H1 (cell line): ENCODE results near the gene CAMKK2. TPM values are rescaled to one million over a fixed set of nuclear protein-coding genes. Genes with fewer than 3 reads are reported as not detected.

ENCODE experiments used
- CTCF ChIA-PET: fragments of 300-600 bp; sonication (Branson Sonifier 250); formaldehyde crosslinking; loops from one replicate; lab custom pipeline; 2021; ENCODE audit not compliant: partially characterized antibody; lab: Charles Lee
- POLR2A ChIA-PET: fragments of 300-600 bp; sonication (Branson Sonifier 250); formaldehyde crosslinking; loops from one replicate; lab custom pipeline; 2021; ENCODE audit warnings: inconsistent platforms; ENCODE audit not compliant: partially characterized antibody; lab: Charles Lee
- DNase-seq, 2 experiments: peaks; one replicate each; pipeline versions ENCODE4 v3.0.0 to v3.0.0-alpha.2; 2010 to 2022; ENCODE audit warnings: low spot score in 2 of 2, low read depth in 1 of 2, mixed read lengths in 1 of 2
- FAIRE-seq: peaks from 2 replicates; lab custom pipeline; 2011; peaks lifted over from hg19 to GRCh38; lab: Jason Lieb, UNC
- H2AFZ ChIP-seq: 2 replicates; pipeline ENCODE4 v1.8.1; 2012; ENCODE audit warnings: low read length, inconsistent platforms
- H2AK5ac ChIP-seq: 2 replicates; pipeline ENCODE4 v1.6.1; 2013; ENCODE audit warnings: low read depth, low read length
- H2BK120ac ChIP-seq: replicated peaks from 2 replicates; pipeline ENCODE3; 2013; ENCODE audit warnings: low read depth, low read length, inconsistent platforms
- H2BK12ac ChIP-seq: 2 replicates; pipeline ENCODE4 v1.6.1; 2013; ENCODE audit warnings: low read depth, low read length
- H2BK15ac ChIP-seq: 2 replicates; pipeline ENCODE4 v1.6.1; 2013; ENCODE audit warnings: low read length
- H2BK20ac ChIP-seq: 2 replicates; pipeline ENCODE4 v1.6.1; 2013; ENCODE audit warnings: low read length
- H2BK5ac ChIP-seq: 2 replicates; pipeline ENCODE4 v1.6.1; 2013; ENCODE audit warnings: low read depth, low read length
- H3K14ac ChIP-seq: 2 replicates; pipeline ENCODE4 v1.6.1; 2013; ENCODE audit warnings: inconsistent platforms; ENCODE audit not compliant: insufficient read length
- H3K18ac ChIP-seq: 2 replicates; pipeline ENCODE4 v1.6.1; 2013; ENCODE audit warnings: low read length; ENCODE audit errors: extremely low read depth
- H3K23ac ChIP-seq: 2 replicates; pipeline ENCODE4 v1.6.1; 2013; ENCODE audit warnings: inconsistent platforms; ENCODE audit not compliant: insufficient read length
- H3K23me2 ChIP-seq: 2 replicates; pipeline ENCODE4 v1.6.1; 2013; ENCODE audit warnings: low read depth, low read length
- H3K27ac ChIP-seq: 2 replicates; pipeline ENCODE4 v1.6.1; 2011; ENCODE audit warnings: low read depth, low read length, inconsistent platforms
- H3K27me3 ChIP-seq, 4 experiments: replicated peaks in 1 of 4; 1 replicate in 1 of 4; 2 replicates in 3 of 4; pipeline versions ENCODE4 v1.6.1 to v1.8.1; 2011 to 2013; ENCODE audit warnings: low read length in 3 of 4, mild to moderate bottlenecking in 3 of 4, inconsistent platforms in 2 of 4, mixed read lengths in 2 of 4, moderate library complexity in 1 of 4; ENCODE audit not compliant: control insufficient read depth in 3 of 4, insufficient read depth in 3 of 4; ENCODE audit errors: extremely low read depth in 1 of 4
- H3K36me3 ChIP-seq, 4 experiments: 2 replicates each; pipeline versions ENCODE4 v1.6.1 to v1.8.1; 2011 to 2013; ENCODE audit warnings: mild to moderate bottlenecking in 4 of 4, low read length in 3 of 4, moderate library complexity in 2 of 4, control low read depth in 1 of 4, inconsistent platforms in 1 of 4; ENCODE audit not compliant: insufficient read depth in 4 of 4, control insufficient read depth in 2 of 4
- H3K4ac ChIP-seq: replicated peaks from 2 replicates; pipeline ENCODE3; 2013; ENCODE audit warnings: low read length, low read depth, mixed read lengths, inconsistent platforms; ENCODE audit not compliant: insufficient read length
- H3K4me1 ChIP-seq, 4 experiments: replicated peaks in 1 of 4; 1 replicate in 1 of 4; 2 replicates in 3 of 4; pipeline versions ENCODE4 v1.6.1 to v1.8.1; 2011 to 2013; ENCODE audit warnings: low read length in 3 of 4, inconsistent platforms in 2 of 4, mixed read lengths in 1 of 4; ENCODE audit not compliant: insufficient read depth in 4 of 4, control insufficient read depth in 3 of 4
- H3K4me2 ChIP-seq, 2 experiments: 2 replicates each; pipeline versions ENCODE4 v1.6.1 to v1.8.1; 2011 to 2013; ENCODE audit warnings: low read depth in 2 of 2, low read length in 2 of 2, control low read depth in 1 of 2, inconsistent platforms in 1 of 2, mild to moderate bottlenecking in 1 of 2; ENCODE audit not compliant: insufficient read depth in 1 of 2
- H3K4me3 ChIP-seq, 4 experiments: fragments of 200-600, 300-600 bp in 1 of 4; sonication (generic), shearing (Covaris generic), sonication (Bioruptor Twin) in 1 of 4; 2 replicates each; pipeline versions ENCODE4 v1.5.1 to v1.8.1; 2011 to 2016; ENCODE audit warnings: low read length in 4 of 4, low read depth in 3 of 4, control low read depth in 2 of 4, inconsistent platforms in 2 of 4, mild to moderate bottlenecking in 2 of 4, mixed read lengths in 1 of 4, moderate library complexity in 1 of 4; ENCODE audit not compliant: insufficient read depth in 2 of 4; ENCODE audit errors: extremely low read depth in 1 of 4
- H3K56ac ChIP-seq: replicated peaks from 2 replicates; pipeline ENCODE3; 2013; ENCODE audit warnings: low read depth, mild to moderate bottlenecking, mixed read lengths, low read length, inconsistent platforms; ENCODE audit not compliant: insufficient read length
- H3K79me1 ChIP-seq: 2 replicates; pipeline ENCODE4 v1.6.1; 2013; ENCODE audit warnings: low read depth, low read length, control low read depth
- H3K79me2 ChIP-seq, 2 experiments: 2 replicates each; pipeline versions ENCODE4 v1.6.1 to v1.8.1; 2012 to 2013; ENCODE audit warnings: low read length in 2 of 2, mild to moderate bottlenecking in 2 of 2, inconsistent platforms in 1 of 2; ENCODE audit not compliant: insufficient read depth in 2 of 2, control insufficient read depth in 1 of 2
- H3K9ac ChIP-seq, 4 experiments: replicated peaks in 1 of 4; 1 replicate in 1 of 4; 2 replicates in 3 of 4; pipeline versions ENCODE4 v1.6.1 to v1.8.1; 2011 to 2013; ENCODE audit warnings: low read depth in 3 of 4, low read length in 3 of 4, control low read depth in 2 of 4, mild to moderate bottlenecking in 2 of 4, moderate library complexity in 2 of 4, inconsistent platforms in 1 of 4; ENCODE audit errors: extremely low read depth in 1 of 4
- H3K9me3 ChIP-seq, 2 experiments: 2 replicates each; pipeline versions ENCODE4 v1.6.1 to v1.8.1; 2012 to 2013; ENCODE audit warnings: mild to moderate bottlenecking in 2 of 2, moderate library complexity in 2 of 2, control low read depth in 1 of 2, inconsistent platforms in 1 of 2, low read depth in 1 of 2, low read length in 1 of 2, mixed read lengths in 1 of 2; ENCODE audit not compliant: insufficient read depth in 2 of 2
- H4K20me1 ChIP-seq, 2 experiments: replicated peaks in 1 of 2; 2 replicates each; pipeline versions ENCODE3 to v1.8.1; 2011 to 2013; ENCODE audit warnings: inconsistent platforms in 2 of 2, low read length in 2 of 2, mild to moderate bottlenecking in 1 of 2; ENCODE audit not compliant: insufficient read depth in 2 of 2, control insufficient read depth in 1 of 2
- H4K5ac ChIP-seq: 2 replicates; pipeline ENCODE4 v1.6.1; 2013; ENCODE audit warnings: low read length, low read depth, mixed read lengths, inconsistent platforms; ENCODE audit not compliant: insufficient read length
- H4K8ac ChIP-seq: 2 replicates; pipeline ENCODE4 v1.8.0; 2013; ENCODE audit warnings: mild to moderate bottlenecking, moderate library complexity, low read length, inconsistent platforms; ENCODE audit not compliant: insufficient read depth; ENCODE audit errors: extremely low read depth
- H4K91ac ChIP-seq: replicated peaks from 2 replicates; pipeline ENCODE3; 2013; ENCODE audit warnings: low read length, mixed read lengths, inconsistent platforms; ENCODE audit not compliant: insufficient read length
- CBX5 ChIP-seq: fragments of 300-800, 300-1000 bp; sonication (generic); IDR thresholded peaks from 2 replicates; pipeline ENCODE4 v1.7.1; 2016; ENCODE audit warnings: antibody characterized with exemption, low read length, low read depth
- CEBPB ChIP-seq: IDR thresholded peaks from 2 replicates; pipeline ENCODE4 v1.6.1; 2012; ENCODE audit warnings: low read depth, low read length
- CHD1 ChIP-seq: IDR thresholded peaks from 2 replicates; pipeline ENCODE4 v1.6.1; 2012; ENCODE audit warnings: low read depth, low read length, improper control_type of control experiment
- CTBP2 ChIP-seq: IDR thresholded peaks from 2 replicates; pipeline ENCODE4 v1.7.0; 2011; ENCODE audit warnings: borderline replicate concordance, mild to moderate bottlenecking, moderate library complexity, mixed read lengths, low read length; ENCODE audit not compliant: insufficient read depth, insufficient read length
- KDM4A ChIP-seq: IDR thresholded peaks from one replicate; pipeline ENCODE4 v1.7.1; 2012; ENCODE audit warnings: low read depth, mild to moderate bottlenecking, moderate library complexity, low read length, inconsistent platforms; ENCODE audit not compliant: severe bottlenecking
- MAFK ChIP-seq: IDR thresholded peaks from 2 replicates; pipeline ENCODE4 v1.6.1; 2012; ENCODE audit warnings: low read depth, mild to moderate bottlenecking, improper control_type of control experiment, low read length
- NANOG ChIP-seq: IDR thresholded peaks from 2 replicates; pipeline ENCODE4 v1.6.1; 2011; ENCODE audit warnings: low read length, low read depth, mild to moderate bottlenecking, inconsistent platforms; ENCODE audit not compliant: insufficient read depth, poor library complexity, severe bottlenecking
- POLR2A ChIP-seq, 2 experiments: IDR thresholded peaks; 1 replicate in 1 of 2; 2 replicates in 1 of 2; pipeline ENCODE4 v1.6.1; 2011; ENCODE audit warnings: low read depth in 2 of 2, low read length in 2 of 2, mild to moderate bottlenecking in 2 of 2; ENCODE audit errors: control extremely low read depth in 1 of 2
- RNF2 ChIP-seq: fragments of 200-900, 300-1000 bp; sonication (generic); IDR thresholded peaks from 2 replicates; pipeline ENCODE4 v1.7.1; 2016; ENCODE audit warnings: borderline replicate concordance, low read depth, mild to moderate bottlenecking, antibody characterized with exemption, low read length; ENCODE audit not compliant: poor library complexity, severe bottlenecking; ENCODE audit errors: missing control alignments
- TCF12 ChIP-seq: IDR thresholded peaks from 2 replicates; pipeline ENCODE4 v1.6.1; 2011; ENCODE audit warnings: low read depth, mild to moderate bottlenecking, low read length
- USF2 ChIP-seq: IDR thresholded peaks from 2 replicates; pipeline ENCODE4 v1.6.1; 2011; ENCODE audit warnings: low read length, improper control_type of control experiment
- WGBS, 2 experiments: shearing (Covaris generic) in 1 of 2; methylation state at CpG; one replicate each; pipeline versions ENCODE4 v1.1.6 to v1.1.7; 2013 to 2015; ENCODE audit warnings: low lambda C conversion rate in 2 of 2, mixed read lengths in 2 of 2, inconsistent platforms in 1 of 2, low coverage in 1 of 2, missing lambda C conversion rate in 1 of 2; ENCODE audit not compliant: insufficient replicate concordance in 2 of 2, insufficient coverage in 1 of 2, insufficient read length in 1 of 2; ENCODE audit errors: extremely low coverage in 1 of 2, missing lambda C conversion rate in 1 of 2; 5-methylcytosine and 5-hydroxymethylcytosine counted together
- polyA plus RNA-seq, 7 experiments: library from polyadenylated mRNA; depleted of rRNA in 3 of 7; stranded (reverse) in 5 of 7; unstranded in 2 of 7; fragments of >200 nt in 5 of 7; fragments of 200-250 nt in 2 of 7; gene quantifications; 1 replicate in 5 of 7; 2 replicates in 1 of 7; 4 replicates in 1 of 7; pipeline versions ENCODE4 v1.2.1 to v1.2.3, GENCODE V29; 2011 to 2013; ENCODE audit warnings: missing spikeins in 2 of 7, mixed read lengths in 2 of 7
- total RNA-seq: library from RNA; stranded (reverse); fragmentation: NEBNext Ultra II Directional; extraction: Animal tissue kit (Norgen Biotek cat#: 25700); gene quantifications from 2 replicates; pipeline ENCODE4 v1.2.1, GENCODE V29; 2021
- TF ChIP-seq, protein P1 (sequence below): IDR thresholded peaks from 2 replicates; pipeline ENCODE4 v1.6.1; 2011; ENCODE audit warnings: low read depth, mild to moderate bottlenecking, low read length; ENCODE audit not compliant: insufficient read depth

The CAMKK2 gene
- total and polyA plus RNA-seq, 2 of the 8 experiments (the other 6 are each of a cell fraction or from before 2014, with no cell fraction given): 29.6 to 30.6 TPM

DNA sequence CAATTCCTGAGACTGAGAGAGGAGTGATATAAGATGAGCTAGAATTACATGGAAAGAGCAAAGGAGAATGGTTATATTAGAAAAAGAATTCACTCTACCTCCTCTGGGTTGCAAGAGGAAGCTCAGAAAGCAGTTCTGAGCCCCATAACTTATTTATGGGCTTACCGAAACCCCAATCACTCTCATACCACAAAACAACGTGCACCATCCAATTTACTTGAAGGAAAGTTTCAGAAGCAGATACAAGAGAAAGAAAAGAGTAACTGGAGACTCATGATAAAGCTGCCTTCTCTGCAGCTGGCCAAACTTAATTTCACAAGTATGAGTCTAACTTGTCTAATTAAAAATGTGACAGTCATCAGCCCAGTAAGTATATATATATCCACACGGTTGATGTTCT lies 27.4 kb upstream of the CAMKK2 start:
- Histone ChIP-seq H3K79me1 (no peaks in the 10 kb centered on the region), H3K27me3 (no peaks in the 10 kb centered on the region), H3K4me1 (no peaks in the 10 kb centered on the region), H3K56ac (no peak overlapping the region), H4K5ac (no peak overlapping the region), H3K14ac (no peak overlapping the region), H2BK120ac (no peak overlapping the region), H3K27ac (no peak overlapping the region), H3K9ac (no peak overlapping the region), H3K4me2 (no peak overlapping the region), H2BK12ac (no peak overlapping the region), H4K91ac (no peak overlapping the region), H3K4me3 (no peak overlapping the region), H2BK5ac (no peak overlapping the region), H4K20me1 (no peaks in the 10 kb centered on the region), H3K9me3 (no peaks in the 10 kb centered on the region), H2AK5ac (no peak overlapping the region), H3K18ac (no peak overlapping the region), H2AFZ (no peak overlapping the region), H3K4ac (no peak overlapping the region), H3K23ac (no peak overlapping the region), H4K8ac (no peak overlapping the region), H3K23me2 (no peaks in the 10 kb centered on the region), H2BK15ac (no peak overlapping the region), H3K36me3 (peaks cover 17 to 47% (median 39%) of the 10 kb centered on the region in 4 experiments; a peak in 7 of 8 replicates), H3K79me2 (no peaks in the 10 kb centered on the region), H2BK20ac (no peak overlapping the region)
- CTCF ChIA-PET: interaction anchor here (1.2 to 1.3 kb wide), 3 partner anchors 10 to 14 kb away, joined by 3 read pairs; no protein-coding TSS in a partner anchor
- FAIRE-seq: no peak
- 91% methylated on average over 3 of the region's 3 CpGs; no CpG with 5 or more reads in 1 of the 2 experiments for WGBS, 2 experiments
- POLR2A ChIA-PET: interaction anchor here (1.2 to 1.5 kb wide), 2 partner anchors 9 to 10 kb away, joined by 3 to 4 read pairs; no protein-coding TSS in a partner anchor
- no peak for DNase-seq
- TF ChIP-seq RNF2 (no peak), CBX5 (no peak), MAFK (no peak), KDM4A (no peak), USF2 (no peak), NANOG (no peak), CHD1 (no peak), TCF12 (no peak), POLR2A (IDR thresholded peaks at IDR 0.05; ENCODE audit: control extremely low read depth in 1 of 2, low read depth in 2 of 2, low read length in 2 of 2) (no peak), CEBPB (no peak), CTBP2 (no peak)
- TF ChIP-seq, protein P1, sequence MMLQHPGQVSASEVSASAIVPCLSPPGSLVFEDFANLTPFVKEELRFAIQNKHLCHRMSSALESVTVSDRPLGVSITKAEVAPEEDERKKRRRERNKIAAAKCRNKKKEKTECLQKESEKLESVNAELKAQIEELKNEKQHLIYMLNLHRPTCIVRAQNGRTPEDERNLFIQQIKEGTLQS: no peak
